ENCODE data around the gene EPB42. TPM values are rescaled to one million over a fixed set of nuclear protein-coding genes. Genes with fewer than 3 reads are reported as not detected.
A peak's percentile ranks its signal among the peaks of the same experiment; 100 is the strongest.
"Not testable (repeated sequence)": the region's sequence is repeated elsewhere in the genome, so short reads cannot be mapped to it uniquely, and the experiment has no call there.

Gene EPB42
- total RNA-seq, 1 experiment from 2014 or later = not detected

GRCh38 chr15:43212299-43212698 lies 8.5 kb downstream of the EPB42 start:
- no peak for DNase-seq (ENCODE audit: low read depth)

- DNase-seq (ENCODE audit: low read depth) = no peak
These were observed 9.5 kb downstream of the EPB42 start for GRCh38 chr15:43211224-43211735.

- no peak for DNase-seq (ENCODE audit: low read depth)
These were observed 10.0 kb downstream of the EPB42 start for GRCh38 chr15:43210807-43211206.

GRCh38 chr15:43210172-43210745 lies 10.6 kb downstream of the EPB42 start:
- DNase-seq (ENCODE audit: low read depth) = no peak

- DNase-seq (ENCODE audit: low read depth) = peak; percentile 13
These were observed 11.6 kb downstream of the EPB42 start for GRCh38 chr15:43209059-43209824.

- DNase-seq (ENCODE audit: low read depth) = no peak
These were observed 12.5 kb downstream of the EPB42 start for GRCh38 chr15:43208052-43209002.

GRCh38 chr15:43207024-43207423 lies 13.8 kb downstream of the EPB42 start:
- DNase-seq (ENCODE audit: low read depth) = no peak

GRCh38 chr15:43206054-43206453 lies 14.8 kb downstream of the EPB42 start:
- no peak for DNase-seq (ENCODE audit: low read depth)

- DNase-seq (ENCODE audit: low read depth) = peak; percentile 75
These were observed 16.6 kb downstream of the EPB42 start for GRCh38 chr15:43204016-43204901.

GRCh38 chr15:43199945-43200488 lies 20.8 kb downstream of the EPB42 start:
- no peak for DNase-seq (ENCODE audit: low read depth)

GRCh38 chr15:43198992-43199391 lies 21.8 kb downstream of the EPB42 start:
- no peak for DNase-seq (ENCODE audit: low read depth)

GRCh38 chr15:43198556-43198955 lies 22.3 kb downstream of the EPB42 start:
- not testable (repeated sequence) for DNase-seq (ENCODE audit: low read depth)

GRCh38 chr15:43197773-43198172 lies 23.0 kb downstream of the EPB42 start:
- not testable (repeated sequence) for DNase-seq (ENCODE audit: low read depth)

- no peak for DNase-seq (ENCODE audit: low read depth)
These were observed 23.9 kb downstream of the EPB42 start for GRCh38 chr15:43196760-43197548.

- no peak for DNase-seq (ENCODE audit: low read depth)
These were observed 26.0 kb downstream of the EPB42 start for GRCh38 chr15:43194795-43195194.

GRCh38 chr15:43193710-43194109 lies 27.1 kb downstream of the EPB42 start:
- DNase-seq (ENCODE audit: low read depth) = no peak

- DNase-seq (ENCODE audit: low read depth) = no peak
These were observed 30.6 kb downstream of the EPB42 start for GRCh38 chr15:43190178-43190577.

- no peak for DNase-seq (ENCODE audit: low read depth)
These were observed 31.5 kb downstream of the EPB42 start for GRCh38 chr15:43189296-43189695.

- DNase-seq (ENCODE audit: low read depth) = peak; percentile 66
These were observed 33.2 kb downstream of the EPB42 start for GRCh38 chr15:43187544-43188155.

GRCh38 chr15:43186003-43186353 lies 34.8 kb downstream of the EPB42 start:
- DNase-seq (ENCODE audit: low read depth) = no peak
